ENCODE results near the gene FMO5. TPM values are rescaled to one million over a fixed set of nuclear protein-coding genes. Genes with fewer than 3 reads are reported as not detected.
"Not testable (repeated sequence)": the region's sequence is repeated elsewhere in the genome, so short reads cannot be mapped to it uniquely, and the experiment has no call there.

The FMO5 gene
- total and polyA plus RNA-seq, 5 donors from 2014 or later: 0.28 to 1.9 (median 0.98) TPM

- Histone ChIP-seq H3K36me3 (ENCODE audit: control insufficient read depth, insufficient read depth, low read length) (no peaks in the 10 kb centered on the region), H3K4me1 (ENCODE audit: control insufficient read depth, insufficient read depth, low read length, poor library complexity, severe bottlenecking) (peaks cover 6% of the 10 kb centered on the region), H3K27me3 (ENCODE audit: control insufficient read depth, insufficient read depth, low read length) (no peaks in the 10 kb centered on the region), H3K4me3 (ENCODE audit: low read depth, low read length) (no peak overlapping the region), H3K27ac (ENCODE audit: insufficient read depth, low read length, poor library complexity, severe bottlenecking) (no peak overlapping the region), H3K9me3 (ENCODE audit: control insufficient read depth in 2 of 2, low read length in 2 of 2) (no peaks in the 10 kb centered on the region)
- Mint-ChIP-seq H3K4me1 (peaks cover 0 to 6% (median 3%) of the 10 kb centered on the region in 4 donors), H3K9me3 (peaks cover 0 to under 1% (median 0%) of the 10 kb centered on the region in 7 donors), H3K27ac (no peak overlapping the region), H3K27me3 (no peaks in the 10 kb centered on the region), H3K36me3 (no peaks in the 10 kb centered on the region), H3K4me3 (no peak overlapping the region)
- no peak for ATAC-seq (ENCODE audit: low read depth in 2 of 2)
- no peak for DNase-seq
Observed at GRCh38 chr1:147238053-147238902, 13.1 kb upstream of the FMO5 start.

GRCh38 chr1:147236959-147237791, 12.0 kb upstream of the FMO5 start:
- no peaks in the 10 kb centered on the region for H3K36me3 ChIP-seq (ENCODE audit: control insufficient read depth, insufficient read depth, low read length)
- no peak overlapping the region for H3K27ac Mint-ChIP-seq
- H3K4me1 Mint-ChIP-seq: peaks cover 0 to 3% (median 2%) of the 10 kb centered on the region in 4 donors
- H3K9me3 Mint-ChIP-seq: no peaks in the 10 kb centered on the region
- peaks cover 2% of the 10 kb centered on the region for H3K4me1 ChIP-seq (ENCODE audit: control insufficient read depth, insufficient read depth, low read length, poor library complexity, severe bottlenecking)
- ATAC-seq (ENCODE audit: low read depth in 2 of 2) (no peak), DNase-seq (no peak)
- no peaks in the 10 kb centered on the region for H3K36me3 Mint-ChIP-seq
- no peak overlapping the region for H3K27ac ChIP-seq (ENCODE audit: insufficient read depth, low read length, poor library complexity, severe bottlenecking)
- no peak overlapping the region for H3K4me3 Mint-ChIP-seq
- H3K4me3 ChIP-seq (ENCODE audit: low read depth, low read length): no peak overlapping the region
- no peaks in the 10 kb centered on the region for H3K9me3 ChIP-seq (ENCODE audit: control insufficient read depth in 2 of 2, low read length in 2 of 2)
- H3K27me3 Mint-ChIP-seq: no peaks in the 10 kb centered on the region
- H3K27me3 ChIP-seq (ENCODE audit: control insufficient read depth, insufficient read depth, low read length): no peaks in the 10 kb centered on the region

GRCh38 chr1:147236448-147236847, 11.3 kb upstream of the FMO5 start:
- H3K9me3 ChIP-seq (ENCODE audit: control insufficient read depth in 2 of 2, low read length in 2 of 2): no peaks in the 10 kb centered on the region

GRCh38 chr1:147235822-147236221, 10.7 kb upstream of the FMO5 start:
- H3K9me3 Mint-ChIP-seq: no peaks in the 10 kb centered on the region
- ATAC-seq (ENCODE audit: low read depth in 2 of 2) (no peak), DNase-seq (no peak)
- H3K27me3 Mint-ChIP-seq: no peaks in the 10 kb centered on the region
- H3K4me3 Mint-ChIP-seq: no peak overlapping the region
- H3K4me1 Mint-ChIP-seq: no peaks in the 10 kb centered on the region
- Histone ChIP-seq H3K36me3 (ENCODE audit: control insufficient read depth, insufficient read depth, low read length) (no peaks in the 10 kb centered on the region), H3K4me1 (ENCODE audit: control insufficient read depth, insufficient read depth, low read length, poor library complexity, severe bottlenecking) (no peaks in the 10 kb centered on the region), H3K4me3 (ENCODE audit: low read depth, low read length) (no peak overlapping the region), H3K27ac (ENCODE audit: insufficient read depth, low read length, poor library complexity, severe bottlenecking) (no peak overlapping the region), H3K9me3 (ENCODE audit: control insufficient read depth in 2 of 2, low read length in 2 of 2) (no peaks in the 10 kb centered on the region), H3K27me3 (ENCODE audit: control insufficient read depth, insufficient read depth, low read length) (no peaks in the 10 kb centered on the region)
- H3K36me3 Mint-ChIP-seq: no peaks in the 10 kb centered on the region
- H3K27ac Mint-ChIP-seq: no peak overlapping the region

More at GRCh38 chr1:147236448-147236847, 11.3 kb upstream of the FMO5 start:
- no peak overlapping the region for H3K4me3 Mint-ChIP-seq
- Histone ChIP-seq H3K27ac (ENCODE audit: insufficient read depth, low read length, poor library complexity, severe bottlenecking) (no peak overlapping the region), H3K4me1 (ENCODE audit: control insufficient read depth, insufficient read depth, low read length, poor library complexity, severe bottlenecking) (no peaks in the 10 kb centered on the region), H3K36me3 (ENCODE audit: control insufficient read depth, insufficient read depth, low read length) (no peaks in the 10 kb centered on the region), H3K4me3 (ENCODE audit: low read depth, low read length) (no peak overlapping the region), H3K27me3 (ENCODE audit: control insufficient read depth, insufficient read depth, low read length) (no peaks in the 10 kb centered on the region)
- no peak for DNase-seq
- H3K36me3 Mint-ChIP-seq: no peaks in the 10 kb centered on the region
- no peaks in the 10 kb centered on the region for H3K4me1 Mint-ChIP-seq
- H3K9me3 Mint-ChIP-seq: no peaks in the 10 kb centered on the region
- H3K27me3 Mint-ChIP-seq: no peaks in the 10 kb centered on the region
- ATAC-seq (ENCODE audit: low read depth in 2 of 2): no peak
- no peak overlapping the region for H3K27ac Mint-ChIP-seq

GRCh38 chr1:147233903-147234302, 8.8 kb upstream of the FMO5 start:
- H3K27ac Mint-ChIP-seq: peak overlapping the region in 1 of 3 donors; percentile 21
- not testable (repeated sequence) for H3K9me3 ChIP-seq (ENCODE audit: control insufficient read depth in 2 of 2, low read length in 2 of 2); H3K27me3 ChIP-seq (ENCODE audit: control insufficient read depth, insufficient read depth, low read length); H3K36me3 ChIP-seq (ENCODE audit: control insufficient read depth, insufficient read depth, low read length); H3K4me1 Mint-ChIP-seq; H3K27ac ChIP-seq (ENCODE audit: insufficient read depth, low read length, poor library complexity, severe bottlenecking); DNase-seq; ATAC-seq (ENCODE audit: low read depth in 2 of 2); H3K4me3 ChIP-seq (ENCODE audit: low read depth, low read length); H3K4me3 Mint-ChIP-seq; H3K9me3 Mint-ChIP-seq; H3K36me3 Mint-ChIP-seq; H3K4me1 ChIP-seq (ENCODE audit: control insufficient read depth, insufficient read depth, low read length, poor library complexity, severe bottlenecking); H3K27me3 Mint-ChIP-seq

GRCh38 chr1:147231032-147231431, 5.9 kb upstream of the FMO5 start:
- H3K4me1 Mint-ChIP-seq; H3K27ac Mint-ChIP-seq; ATAC-seq (ENCODE audit: low read depth in 2 of 2); H3K4me3 Mint-ChIP-seq; DNase-seq; H3K27me3 Mint-ChIP-seq; H3K36me3 ChIP-seq (ENCODE audit: control insufficient read depth, insufficient read depth, low read length); H3K27me3 ChIP-seq (ENCODE audit: control insufficient read depth, insufficient read depth, low read length); H3K36me3 Mint-ChIP-seq; H3K4me1 ChIP-seq (ENCODE audit: control insufficient read depth, insufficient read depth, low read length, poor library complexity, severe bottlenecking); H3K4me3 ChIP-seq (ENCODE audit: low read depth, low read length); H3K9me3 Mint-ChIP-seq; H3K27ac ChIP-seq (ENCODE audit: insufficient read depth, low read length, poor library complexity, severe bottlenecking); H3K9me3 ChIP-seq (ENCODE audit: control insufficient read depth in 2 of 2, low read length in 2 of 2): not testable (repeated sequence)

GRCh38 chr1:147223740-147224615, 1.2 kb downstream of the FMO5 start:
- Mint-ChIP-seq H3K9me3 (peaks cover 0 to 2% (median 0%) of the 10 kb centered on the region in 7 donors), H3K36me3 (no peaks in the 10 kb centered on the region), H3K4me1 (peaks cover 5 to 27% (median 15%) of the 10 kb centered on the region in 4 donors), H3K27me3 (no peaks in the 10 kb centered on the region), H3K4me3 (peak overlapping the region; percentile 60 to 88 (median 82)), H3K27ac (no peak overlapping the region)
- H3K4me3 ChIP-seq (ENCODE audit: low read depth, low read length): no peak overlapping the region
- no peaks in the 10 kb centered on the region for H3K36me3 ChIP-seq (ENCODE audit: control insufficient read depth, insufficient read depth, low read length)
- ATAC-seq (ENCODE audit: low read depth in 2 of 2) (no peak), DNase-seq (no peak)
- no peaks in the 10 kb centered on the region for H3K9me3 ChIP-seq (ENCODE audit: control insufficient read depth in 2 of 2, low read length in 2 of 2)
- H3K27me3 ChIP-seq (ENCODE audit: control insufficient read depth, insufficient read depth, low read length): no peaks in the 10 kb centered on the region
- peaks cover 12% of the 10 kb centered on the region for H3K4me1 ChIP-seq (ENCODE audit: control insufficient read depth, insufficient read depth, low read length, poor library complexity, severe bottlenecking)
- H3K27ac ChIP-seq (ENCODE audit: insufficient read depth, low read length, poor library complexity, severe bottlenecking): no peak overlapping the region

Data from CD4-positive, CD25-positive, alpha-beta regulatory T cell (primary cell).